G401.6 (cell line): Measurements from ENCODE around the gene PEPD.
"Not testable (repeated sequence)": the region's sequence is repeated elsewhere in the genome, so short reads cannot be mapped to it uniquely, and the experiment has no call there.

ENCODE experiments used
- FAIRE-seq: peaks from 2 replicates; lab custom pipeline; 2012; peaks lifted over from hg19 to GRCh38; lab: Jason Lieb, UNC

PEPD gene

GRCh38 chr19:33521480-33522370, at the start of gene PEPD:
PEPD (minus strand) TSS chr19:33521791; CDS start chr19:33521760, 31 bp downstream.
- FAIRE-seq: peak; percentile 86

GRCh38 chr19:33569821-33570220, 48.2 kb upstream of the PEPD start:
- no peak for FAIRE-seq

GRCh38 chr19:33568706-33569105, 47.1 kb upstream of the PEPD start:
- FAIRE-seq: no peak

GRCh38 chr19:33564836-33565338, 43.3 kb upstream of the PEPD start:
- FAIRE-seq: no peak

GRCh38 chr19:33562636-33563035, 41.0 kb upstream of the PEPD start:
- no peak for FAIRE-seq

GRCh38 chr19:33561666-33562065, 40.1 kb upstream of the PEPD start:
- FAIRE-seq: not testable (repeated sequence)

- FAIRE-seq: no peak
These were observed 39.7 kb upstream of the PEPD start for GRCh38 chr19:33561261-33561660.

- no peak for FAIRE-seq
These were observed 38.4 kb upstream of the PEPD start for GRCh38 chr19:33559996-33560395.

GRCh38 chr19:33558856-33559255, 37.3 kb upstream of the PEPD start:
- no peak for FAIRE-seq

GRCh38 chr19:33558151-33558550, 36.6 kb upstream of the PEPD start:
- no peak for FAIRE-seq

GRCh38 chr19:33557720-33558119, 36.1 kb upstream of the PEPD start:
- FAIRE-seq: no peak

- no peak for FAIRE-seq
These were observed 35.6 kb upstream of the PEPD start for GRCh38 chr19:33557196-33557595.

GRCh38 chr19:33556261-33556660, 34.7 kb upstream of the PEPD start:
- no peak for FAIRE-seq

GRCh38 chr19:33555726-33556125, 34.1 kb upstream of the PEPD start:
- FAIRE-seq: not testable (repeated sequence)

GRCh38 chr19:33554821-33555220, 33.2 kb upstream of the PEPD start:
- no peak for FAIRE-seq

- FAIRE-seq: no peak
These were observed 32.8 kb upstream of the PEPD start for GRCh38 chr19:33554391-33554790.

- no peak for FAIRE-seq
These were observed 32.1 kb upstream of the PEPD start for GRCh38 chr19:33553530-33554310.

GRCh38 chr19:33552928-33553279, 31.3 kb upstream of the PEPD start:
- FAIRE-seq: no peak

GRCh38 chr19:33552191-33552927, 30.8 kb upstream of the PEPD start:
- no peak for FAIRE-seq

- FAIRE-seq: no peak
These were observed 30.1 kb upstream of the PEPD start for GRCh38 chr19:33551676-33552075.

- no peak for FAIRE-seq
These were observed 29.2 kb upstream of the PEPD start for GRCh38 chr19:33550768-33551167.

GRCh38 chr19:33547676-33548075, 26.1 kb upstream of the PEPD start:
- no peak for FAIRE-seq

GRCh38 chr19:33546656-33547055, 25.1 kb upstream of the PEPD start:
- FAIRE-seq: no peak
